Measurements from ENCODE around the gene POLR3E. TPM values are rescaled to one million over a fixed set of nuclear protein-coding genes. Genes with fewer than 3 reads are reported as not detected.

Gene POLR3E
- total and polyA plus RNA-seq, 2 experiments from 2014 or later: 23.5 to 62.5 TPM

- TF ChIP-seq CTCF (IDR thresholded peaks at IDR 0.05; ENCODE audit: poor library complexity) (no peak), EZH2phosphoT487 (IDR thresholded peaks at IDR 0.05; ENCODE audit: low read depth, severe bottlenecking, unreplicated experiment) (no peak), EZH2 (IDR thresholded peaks at IDR 0.05; ENCODE audit: borderline replicate concordance) (no peak)
These were observed 12.6 kb upstream of the POLR3E start for GRCh38 chr16:22284637-22285036.

GRCh38 chr16:22285080-22285479, 12.1 kb upstream of the POLR3E start:
- Histone ChIP-seq H3K4me2 (no peak overlapping the region), H3K9me3 (ENCODE audit: low read depth) (no peaks in the 10 kb centered on the region), H3K36me3 (replicated peaks; ENCODE audit: insufficient read depth, low read depth) (no peaks in the 10 kb centered on the region), H3K27me3 (no peaks in the 10 kb centered on the region), H4K20me1 (ENCODE audit: insufficient read depth, poor library complexity, severe bottlenecking) (no peaks in the 10 kb centered on the region), H3K4me3 (no peak overlapping the region), H3K27ac (no peak overlapping the region), H3K9me2 (replicated peaks; ENCODE audit: insufficient read depth) (no peaks in the 10 kb centered on the region), H3K79me2 (no peaks in the 10 kb centered on the region), H3K4me1 (ENCODE audit: insufficient read depth) (no peaks in the 10 kb centered on the region), H2AFZ (no peak overlapping the region)
- WGBS (ENCODE audit: low lambda C conversion rate, missing lambda C conversion rate): 87% methylated on average over 6 of the region's 6 CpGs
- TF ChIP-seq EZH2phosphoT487 (IDR thresholded peaks at IDR 0.05; ENCODE audit: low read depth, severe bottlenecking, unreplicated experiment): no peak
- DNase-seq (ENCODE audit: low spot score): no peak

More at GRCh38 chr16:22284637-22285036, 12.6 kb upstream of the POLR3E start:
- Histone ChIP-seq H3K36me3 (replicated peaks; ENCODE audit: insufficient read depth, low read depth) (no peaks in the 10 kb centered on the region), H3K27ac (no peak overlapping the region), H4K20me1 (ENCODE audit: insufficient read depth, poor library complexity, severe bottlenecking) (no peaks in the 10 kb centered on the region), H3K4me2 (no peak overlapping the region), H3K79me2 (no peaks in the 10 kb centered on the region), H2AFZ (no peak overlapping the region), H3K9me3 (ENCODE audit: low read depth) (no peaks in the 10 kb centered on the region), H3K4me1 (ENCODE audit: insufficient read depth) (no peaks in the 10 kb centered on the region), H3K4me3 (no peak overlapping the region), H3K27me3 (no peaks in the 10 kb centered on the region), H3K9me2 (replicated peaks; ENCODE audit: insufficient read depth) (no peaks in the 10 kb centered on the region)
- DNase-seq (ENCODE audit: low spot score): no peak
- WGBS (ENCODE audit: low lambda C conversion rate, missing lambda C conversion rate): 83% methylated on average over 9 of the region's 9 CpGs

- Histone ChIP-seq H3K4me2 (no peak overlapping the region), H3K27me3 (no peaks in the 10 kb centered on the region), H3K4me1 (ENCODE audit: insufficient read depth) (no peaks in the 10 kb centered on the region), H3K9me3 (ENCODE audit: low read depth) (no peaks in the 10 kb centered on the region), H3K27ac (no peak overlapping the region), H3K36me3 (replicated peaks; ENCODE audit: insufficient read depth, low read depth) (no peaks in the 10 kb centered on the region), H2AFZ (no peak overlapping the region), H3K4me3 (no peak overlapping the region), H4K20me1 (ENCODE audit: insufficient read depth, poor library complexity, severe bottlenecking) (no peaks in the 10 kb centered on the region), H3K9me2 (replicated peaks; ENCODE audit: insufficient read depth) (no peaks in the 10 kb centered on the region), H3K79me2 (no peaks in the 10 kb centered on the region)
- no peak for TF ChIP-seq EZH2 (IDR thresholded peaks at IDR 0.05; ENCODE audit: borderline replicate concordance)
- TF ChIP-seq CTCF (IDR thresholded peaks at IDR 0.05; ENCODE audit: poor library complexity): no peak
- no peak for TF ChIP-seq EZH2phosphoT487 (IDR thresholded peaks at IDR 0.05; ENCODE audit: low read depth, severe bottlenecking, unreplicated experiment)
- 98% methylated on average over 5 of the region's 5 CpGs for WGBS (ENCODE audit: low lambda C conversion rate, missing lambda C conversion rate)
- DNase-seq (ENCODE audit: low spot score): no peak
These were observed 6.2 kb upstream of the POLR3E start for GRCh38 chr16:22291020-22291419.

GRCh38 chr16:22291860-22292318, 5.3 kb upstream of the POLR3E start:
- H3K36me3 ChIP-seq (replicated peaks; ENCODE audit: insufficient read depth, low read depth): no peaks in the 10 kb centered on the region
- 80% methylated on average over 4 of the region's 4 CpGs for WGBS (ENCODE audit: low lambda C conversion rate, missing lambda C conversion rate)
- H3K27ac ChIP-seq: no peak overlapping the region
- no peak overlapping the region for H2AFZ ChIP-seq
- H3K4me2 ChIP-seq: no peak overlapping the region
- no peaks in the 10 kb centered on the region for H3K27me3 ChIP-seq
- no peak overlapping the region for H3K4me3 ChIP-seq
- no peaks in the 10 kb centered on the region for H3K9me3 ChIP-seq (ENCODE audit: low read depth)
- H3K4me1 ChIP-seq (ENCODE audit: insufficient read depth): no peaks in the 10 kb centered on the region
- DNase-seq (ENCODE audit: low spot score): no peak
- no peaks in the 10 kb centered on the region for H3K79me2 ChIP-seq
- no peaks in the 10 kb centered on the region for H4K20me1 ChIP-seq (ENCODE audit: insufficient read depth, poor library complexity, severe bottlenecking)
- no peak for TF ChIP-seq CTCF (IDR thresholded peaks at IDR 0.05; ENCODE audit: poor library complexity)
- no peak for TF ChIP-seq EZH2phosphoT487 (IDR thresholded peaks at IDR 0.05; ENCODE audit: low read depth, severe bottlenecking, unreplicated experiment)
- TF ChIP-seq EZH2 (IDR thresholded peaks at IDR 0.05; ENCODE audit: borderline replicate concordance): no peak
- H3K9me2 ChIP-seq (replicated peaks; ENCODE audit: insufficient read depth): no peaks in the 10 kb centered on the region
